ENCODE data around the gene SMARCA1. TPM values are rescaled to one million over a fixed set of nuclear protein-coding genes. Genes with fewer than 3 reads are reported as not detected.

SMARCA1 gene
- total RNA-seq, 4 donors from 2014 or later, result 67.1 to 75.8 (median 69.2) TPM

DNA sequence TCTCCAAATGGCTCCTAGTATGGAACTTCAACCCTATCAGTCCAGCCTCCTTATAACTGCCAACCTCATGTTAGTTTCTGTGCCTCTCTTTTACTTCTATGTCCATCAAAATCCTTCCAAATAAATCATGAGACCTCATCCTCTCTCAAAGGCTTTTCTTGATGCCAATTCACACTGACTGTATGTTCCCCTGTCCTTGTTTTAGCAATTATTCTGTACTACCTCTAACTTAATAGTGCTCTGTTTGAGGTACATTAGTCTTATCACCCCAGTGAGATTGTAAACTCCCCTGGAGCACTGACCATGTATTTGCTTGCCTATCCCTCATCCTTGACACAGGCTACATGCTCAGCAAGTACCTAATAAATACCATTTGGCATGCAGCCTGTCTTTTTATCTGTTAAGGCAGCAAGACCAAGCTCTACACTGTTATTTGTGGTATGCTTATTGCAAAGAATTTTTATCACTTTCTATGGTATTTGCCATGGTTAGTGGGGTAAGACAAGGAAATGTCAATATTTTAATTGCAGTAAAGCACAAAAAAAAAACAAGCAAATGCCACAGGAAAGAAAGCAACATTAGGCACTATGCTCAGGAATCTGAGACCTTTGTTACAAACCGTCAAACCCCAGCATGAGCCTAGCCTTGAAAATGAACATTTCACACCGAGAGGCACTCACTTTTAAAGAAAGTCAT lies 119.2 kb downstream of the SMARCA1 start:
- Histone ChIP-seq H3K36me3 (no peaks in the 10 kb centered on the region), H3K4me3 (replicated peaks in 1 of 3) (no peak overlapping the region), H3K27ac (no peak overlapping the region), H3K9me3 (no peaks in the 10 kb centered on the region), H3K27me3 (no peaks in the 10 kb centered on the region), H3K4me1 (no peaks in the 10 kb centered on the region)
- TF ChIP-seq POLR2A (IDR thresholded peaks at IDR 0.05), result no peak
- TF ChIP-seq, protein P1, sequence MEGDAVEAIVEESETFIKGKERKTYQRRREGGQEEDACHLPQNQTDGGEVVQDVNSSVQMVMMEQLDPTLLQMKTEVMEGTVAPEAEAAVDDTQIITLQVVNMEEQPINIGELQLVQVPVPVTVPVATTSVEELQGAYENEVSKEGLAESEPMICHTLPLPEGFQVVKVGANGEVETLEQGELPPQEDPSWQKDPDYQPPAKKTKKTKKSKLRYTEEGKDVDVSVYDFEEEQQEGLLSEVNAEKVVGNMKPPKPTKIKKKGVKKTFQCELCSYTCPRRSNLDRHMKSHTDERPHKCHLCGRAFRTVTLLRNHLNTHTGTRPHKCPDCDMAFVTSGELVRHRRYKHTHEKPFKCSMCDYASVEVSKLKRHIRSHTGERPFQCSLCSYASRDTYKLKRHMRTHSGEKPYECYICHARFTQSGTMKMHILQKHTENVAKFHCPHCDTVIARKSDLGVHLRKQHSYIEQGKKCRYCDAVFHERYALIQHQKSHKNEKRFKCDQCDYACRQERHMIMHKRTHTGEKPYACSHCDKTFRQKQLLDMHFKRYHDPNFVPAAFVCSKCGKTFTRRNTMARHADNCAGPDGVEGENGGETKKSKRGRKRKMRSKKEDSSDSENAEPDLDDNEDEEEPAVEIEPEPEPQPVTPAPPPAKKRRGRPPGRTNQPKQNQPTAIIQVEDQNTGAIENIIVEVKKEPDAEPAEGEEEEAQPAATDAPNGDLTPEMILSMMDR (IDR thresholded peaks at IDR 0.05), result no peak
- intact Hi-C loops (cut with DNase I), result no loop called here
- DNase-seq, result no peak
- WGBS, 2 donors, result 39% methylated on average over 2 of the region's 2 CpGs

Small RNA genes lying within 50 kb of the gene (small RNA-seq; reads per million reads assigned to genes)
- gene RF01169 (not detected), gene RNA5SP513 (6.3 reads per million, percentile 89 among the genes with 10 or more reads in this experiment), gene RPS26P56 (not detected)

Other genes with a start within 250 kb of the SMARCA1 start
- gene OCRL, start 16.8 kb upstream of the SMARCA1 start, total RNA-seq, result 10 to 100 TPM; 24.3 to 35.6 (median 26.6) TPM
- under 1 TPM in 2 of 4 donors, not detected in 2; 0.20 to 0.22 TPM for gene APLN, start 131.5 kb upstream of the SMARCA1 start, total RNA-seq
- 1 to 10 TPM in 3 of 4 donors, under 1 TPM in 1; 0.88 to 2.5 (median 1.8) TPM for gene XPNPEP2, start 215.5 kb upstream of the SMARCA1 start, total RNA-seq